ENCODE results near the gene FGF18.

Gene FGF18

DNA sequence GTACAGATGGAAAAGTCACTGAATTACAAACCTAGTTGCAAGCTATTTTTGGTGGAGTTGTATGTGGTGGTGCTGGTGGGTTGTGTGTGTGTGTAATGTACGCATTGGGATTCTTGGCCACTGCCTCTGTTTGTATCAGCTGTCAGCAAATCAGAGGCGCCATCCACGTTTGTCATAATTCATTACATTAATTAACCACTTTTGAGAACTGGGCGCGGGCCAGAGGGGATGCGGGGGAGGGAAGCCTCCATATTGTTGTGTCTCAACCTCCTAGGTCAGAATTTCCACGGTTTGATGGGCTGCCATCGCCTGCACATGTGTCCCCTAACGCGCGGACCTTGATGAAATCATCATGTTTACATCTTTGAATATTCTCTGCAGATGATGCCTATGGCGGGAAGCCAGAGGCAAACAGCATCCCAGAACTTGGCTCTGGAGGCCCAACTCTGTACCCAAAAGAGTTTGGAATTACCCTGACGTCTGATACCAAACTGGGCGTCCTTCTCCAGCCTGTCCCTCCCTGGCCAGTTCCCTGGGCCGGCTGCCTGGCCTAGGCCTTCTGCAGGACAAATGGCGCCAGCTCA is 54.9 kb downstream of the FGF18 start:
- Histone ChIP-seq H3K36me3 (ENCODE audit: insufficient read depth, low read length) (no peaks in the 10 kb centered on the region), H3K9me3 (ENCODE audit: control insufficient read depth, insufficient read depth, low read length) (no peaks in the 10 kb centered on the region; the same call in 1 of the 2 replicates), H3K4me1 (ENCODE audit: insufficient read depth, low read length) (peaks cover 12% of the 10 kb centered on the region), H3K9ac (ENCODE audit: low read depth, low read length) (no peak overlapping the region)

DNA sequence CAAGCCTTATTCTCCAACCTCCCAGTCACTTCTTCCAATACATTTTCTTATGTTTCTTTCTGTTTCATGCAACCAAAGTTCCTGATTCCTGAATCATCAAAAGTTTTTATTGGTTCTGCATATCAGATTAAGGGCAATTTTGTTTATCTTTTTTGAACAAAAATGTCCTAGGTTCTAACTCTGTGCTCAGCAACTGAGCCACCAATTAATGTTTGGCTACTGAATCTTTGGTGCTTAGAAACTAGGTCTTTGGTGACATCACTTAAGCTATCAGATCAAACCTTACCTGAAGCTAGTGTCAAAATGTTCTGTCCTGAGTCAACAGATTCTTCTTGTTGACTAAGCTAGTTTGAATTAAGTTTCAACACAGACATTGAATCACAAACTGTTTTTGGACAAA is 56.1 kb downstream of the FGF18 start:
- H3K4me1 ChIP-seq (ENCODE audit: insufficient read depth, low read length): peaks cover 14% of the 10 kb centered on the region
- no peaks in the 10 kb centered on the region for H3K36me3 ChIP-seq (ENCODE audit: insufficient read depth, low read length)
- no peaks in the 10 kb centered on the region; the same call in 1 of the 2 replicates for H3K9me3 ChIP-seq (ENCODE audit: control insufficient read depth, insufficient read depth, low read length)
- H3K9ac ChIP-seq (ENCODE audit: low read depth, low read length): no peak overlapping the region

DNA sequence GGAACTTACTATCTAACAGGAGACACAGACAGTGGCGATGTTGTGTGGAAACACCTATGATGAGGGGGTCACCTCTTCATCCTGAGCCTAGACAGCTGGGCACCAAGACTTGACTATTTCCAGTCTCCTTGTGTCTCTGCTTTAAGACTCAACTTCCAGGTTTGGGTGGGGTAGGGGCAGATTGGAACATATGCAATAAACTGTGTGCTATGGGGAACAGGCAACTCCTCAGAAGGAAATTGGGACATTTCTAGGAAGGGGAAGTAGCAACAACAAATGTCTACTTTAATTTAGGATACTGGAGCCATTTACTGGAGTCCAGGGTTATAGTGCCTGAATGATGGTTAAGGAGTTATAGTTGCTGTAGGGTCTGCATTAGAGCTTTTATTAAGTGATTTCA is 57.3 kb downstream of the FGF18 start:
- H3K36me3 ChIP-seq (ENCODE audit: insufficient read depth, low read length): no peaks in the 10 kb centered on the region
- H3K4me1 ChIP-seq (ENCODE audit: insufficient read depth, low read length): peaks cover 14% of the 10 kb centered on the region
- H3K9me3 ChIP-seq (ENCODE audit: control insufficient read depth, insufficient read depth, low read length): no peaks in the 10 kb centered on the region; the same call in 1 of the 2 replicates
- no peak overlapping the region for H3K9ac ChIP-seq (ENCODE audit: low read depth, low read length)

DNA sequence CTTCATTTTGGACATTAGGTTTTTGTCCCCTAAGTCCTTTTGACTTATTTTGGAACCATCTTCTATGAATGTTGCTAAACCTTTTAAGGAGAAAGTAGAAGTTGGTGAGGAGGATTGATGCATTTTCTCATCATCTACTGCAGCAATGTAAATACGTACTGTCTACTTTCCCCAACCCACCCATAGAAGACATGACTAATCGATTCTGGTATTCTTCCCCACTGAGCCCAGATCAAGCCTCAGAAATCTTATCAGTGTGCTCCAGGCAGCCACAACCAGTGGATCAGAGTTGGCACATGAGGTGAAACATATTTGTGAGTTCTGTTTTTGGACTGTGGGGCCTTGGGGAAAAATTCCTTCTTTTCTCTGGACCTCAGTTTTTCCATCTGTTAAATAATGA is 57.7 kb downstream of the FGF18 start:
- H3K9me3 ChIP-seq (ENCODE audit: control insufficient read depth, insufficient read depth, low read length): no peaks in the 10 kb centered on the region; the same call in 1 of the 2 replicates
- H3K4me1 ChIP-seq (ENCODE audit: insufficient read depth, low read length): peaks cover 14% of the 10 kb centered on the region
- no peak overlapping the region for H3K9ac ChIP-seq (ENCODE audit: low read depth, low read length)

DNA sequence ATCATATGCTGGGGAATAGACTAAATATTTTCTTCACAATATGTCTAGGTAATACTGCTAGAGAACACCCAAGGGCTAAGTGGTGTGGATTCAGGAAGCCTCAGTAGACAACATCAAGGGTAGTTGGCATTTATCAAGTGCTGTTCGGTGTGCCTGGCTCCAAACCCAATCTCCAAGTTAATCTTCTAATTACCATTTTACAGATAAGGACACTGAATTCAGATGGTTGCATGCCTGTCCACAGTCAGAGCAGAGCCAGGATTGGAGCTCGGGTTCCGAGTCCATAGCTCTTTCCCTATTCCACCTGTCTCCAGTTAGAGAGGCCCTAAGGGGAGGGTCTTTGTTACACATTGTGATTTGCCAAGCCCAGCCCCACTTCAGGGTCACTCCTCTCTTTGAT is 58.2 kb downstream of the FGF18 start:
- Histone ChIP-seq H3K36me3 (ENCODE audit: insufficient read depth, low read length) (no peaks in the 10 kb centered on the region), H3K9me3 (ENCODE audit: control insufficient read depth, insufficient read depth, low read length) (no peaks in the 10 kb centered on the region; the same call in 1 of the 2 replicates), H3K9ac (ENCODE audit: low read depth, low read length) (no peak overlapping the region), H3K4me1 (ENCODE audit: insufficient read depth, low read length) (peaks cover 14% of the 10 kb centered on the region)

More for the DNA sequence above, 57.7 kb downstream of the FGF18 start:
- H3K36me3 ChIP-seq (ENCODE audit: insufficient read depth, low read length): no peaks in the 10 kb centered on the region

DNA sequence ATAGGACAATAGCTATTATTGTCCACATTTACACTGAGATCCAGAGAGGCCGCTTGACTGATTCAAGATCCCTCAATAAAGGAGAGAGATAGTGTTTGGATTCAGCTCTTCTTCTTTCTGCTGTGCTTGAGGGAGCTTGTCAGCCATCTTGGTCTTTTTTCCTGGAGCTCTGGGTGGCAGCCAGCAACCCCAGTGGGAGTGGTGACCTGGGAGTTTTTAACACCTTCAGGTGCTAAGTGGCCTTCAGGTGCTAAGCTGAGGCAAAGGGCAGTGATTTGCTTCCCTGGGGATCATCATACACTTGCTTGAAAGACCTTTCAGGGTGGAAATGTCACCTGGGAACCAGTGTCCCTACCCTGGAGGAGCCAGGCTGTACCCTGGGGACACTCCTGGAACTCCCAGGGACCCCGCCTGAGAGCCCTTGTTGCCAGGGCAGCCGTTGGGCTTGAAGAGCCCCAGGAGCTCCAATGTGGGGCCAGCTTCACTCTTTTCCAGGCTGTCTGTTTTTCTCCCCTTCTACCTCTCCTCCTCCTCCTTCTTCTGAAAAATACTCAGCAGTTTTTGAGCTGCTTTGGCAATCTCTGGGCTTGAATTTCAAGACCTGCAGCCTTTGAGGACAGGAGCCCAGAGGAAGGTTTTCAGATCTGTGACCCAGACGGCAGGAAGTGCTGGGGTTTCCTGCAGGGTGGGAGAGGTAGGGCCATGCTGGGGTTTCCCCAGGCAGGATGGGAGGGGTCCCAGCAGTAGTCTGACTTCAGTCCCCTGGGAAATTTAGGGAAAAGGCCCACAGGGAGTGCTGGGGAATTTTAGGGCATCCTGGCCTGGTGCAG is 59.7 kb downstream of the FGF18 start:
- H3K9ac ChIP-seq (ENCODE audit: low read depth, low read length): no peak overlapping the region
- H3K9me3 ChIP-seq (ENCODE audit: control insufficient read depth, insufficient read depth, low read length): no peaks in the 10 kb centered on the region; the same call in 1 of the 2 replicates
- H3K36me3 ChIP-seq (ENCODE audit: insufficient read depth, low read length): no peaks in the 10 kb centered on the region
- peaks cover 14% of the 10 kb centered on the region for H3K4me1 ChIP-seq (ENCODE audit: insufficient read depth, low read length)

DNA sequence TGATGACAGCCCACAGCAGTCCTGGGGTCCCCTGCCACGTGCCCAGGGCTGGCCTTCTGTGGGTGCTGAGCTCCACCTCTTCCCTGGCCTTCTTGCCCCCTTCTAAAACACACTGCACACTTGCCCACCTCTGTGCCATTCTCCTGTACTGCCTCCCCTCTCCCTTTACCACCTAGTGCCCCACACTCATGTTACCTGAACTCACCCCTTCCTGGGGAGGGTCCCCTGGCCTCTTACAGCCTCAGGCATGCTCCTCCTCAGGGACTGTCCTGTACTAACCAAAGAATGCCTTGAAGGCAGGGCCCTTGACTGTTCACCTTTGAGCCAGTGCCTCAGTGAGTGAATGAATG is 60.3 kb downstream of the FGF18 start:
- Histone ChIP-seq H3K9ac (ENCODE audit: low read depth, low read length) (no peak overlapping the region), H3K9me3 (ENCODE audit: control insufficient read depth, insufficient read depth, low read length) (no peaks in the 10 kb centered on the region; the same call in 1 of the 2 replicates), H3K4me1 (ENCODE audit: insufficient read depth, low read length) (peaks cover 14% of the 10 kb centered on the region), H3K36me3 (ENCODE audit: insufficient read depth, low read length) (no peaks in the 10 kb centered on the region)

DNA sequence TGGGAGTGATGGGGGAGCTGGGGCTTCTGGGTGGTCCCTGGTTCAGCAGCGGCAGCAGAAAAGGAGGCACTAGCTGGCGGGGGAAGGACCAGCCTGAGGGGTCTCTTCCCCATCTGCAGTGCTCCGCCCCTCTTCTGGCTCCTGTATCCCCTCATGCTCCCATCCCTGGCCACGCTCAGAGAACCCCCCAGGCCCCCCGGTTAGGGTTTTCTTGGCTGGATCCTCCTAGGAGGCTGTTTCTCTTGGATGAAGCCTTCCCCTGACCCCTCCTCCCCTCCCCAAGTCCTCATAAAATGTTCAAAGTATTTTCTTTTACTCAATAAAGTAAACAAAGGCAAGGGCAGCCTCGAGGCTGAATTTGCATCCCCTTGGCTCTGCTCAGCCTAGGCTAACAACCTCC is 60.8 kb downstream of the FGF18 start:
- no peaks in the 10 kb centered on the region for H3K36me3 ChIP-seq (ENCODE audit: insufficient read depth, low read length)
- no peak overlapping the region for H3K9ac ChIP-seq (ENCODE audit: low read depth, low read length)
- no peaks in the 10 kb centered on the region; the same call in 1 of the 2 replicates for H3K9me3 ChIP-seq (ENCODE audit: control insufficient read depth, insufficient read depth, low read length)
- H3K4me1 ChIP-seq (ENCODE audit: insufficient read depth, low read length): peaks cover 14% of the 10 kb centered on the region

DNA sequence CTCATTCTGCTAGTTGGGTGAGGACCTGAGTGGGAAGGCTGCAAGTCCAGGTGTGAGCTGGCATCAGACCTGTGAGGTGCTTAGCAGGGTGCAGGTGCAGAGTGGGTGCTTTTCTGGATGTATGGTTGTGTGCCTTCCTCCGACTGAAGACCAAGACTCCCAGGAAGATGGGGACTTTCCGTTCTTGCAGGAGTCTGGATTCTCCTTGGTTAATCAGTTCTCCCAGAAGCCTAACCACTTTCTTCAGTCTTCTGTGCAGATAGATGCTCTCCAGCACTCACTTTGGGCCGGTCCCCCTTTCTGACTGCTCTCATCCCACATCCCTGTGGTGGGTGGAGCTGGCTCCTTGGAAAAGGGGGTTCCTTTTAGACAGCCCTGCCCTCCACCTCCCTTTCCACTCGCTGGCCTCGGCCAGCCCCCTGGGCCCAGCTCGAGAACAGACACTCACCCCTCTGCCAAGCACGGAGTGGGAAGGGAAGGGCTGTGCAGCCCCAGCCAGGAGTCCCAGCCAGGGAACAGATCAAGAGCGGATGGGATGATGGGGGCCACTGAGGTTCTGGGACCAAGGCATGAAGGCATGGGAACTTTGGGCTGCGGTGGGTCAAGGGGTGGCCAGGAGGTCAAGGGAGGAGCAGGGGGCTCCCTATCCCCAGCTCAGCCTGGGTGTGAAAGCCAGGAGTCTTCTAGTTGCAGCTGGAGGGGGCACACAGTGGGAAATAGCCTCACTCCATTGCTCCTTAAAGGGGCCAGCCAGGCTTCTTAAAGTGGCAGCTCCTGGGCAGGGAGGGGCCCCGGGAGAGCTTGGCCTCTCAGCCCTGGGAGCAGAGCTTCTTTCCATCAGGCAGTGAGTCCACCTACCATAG is 62.4 kb downstream of the FGF18 start:
- Histone ChIP-seq H3K9me3 (ENCODE audit: control insufficient read depth, insufficient read depth, low read length) (no peaks in the 10 kb centered on the region), H3K4me1 (ENCODE audit: insufficient read depth, low read length) (peaks cover 14% of the 10 kb centered on the region), H3K9ac (ENCODE audit: low read depth, low read length) (no peak overlapping the region), H3K36me3 (ENCODE audit: insufficient read depth, low read length) (no peaks in the 10 kb centered on the region)

DNA sequence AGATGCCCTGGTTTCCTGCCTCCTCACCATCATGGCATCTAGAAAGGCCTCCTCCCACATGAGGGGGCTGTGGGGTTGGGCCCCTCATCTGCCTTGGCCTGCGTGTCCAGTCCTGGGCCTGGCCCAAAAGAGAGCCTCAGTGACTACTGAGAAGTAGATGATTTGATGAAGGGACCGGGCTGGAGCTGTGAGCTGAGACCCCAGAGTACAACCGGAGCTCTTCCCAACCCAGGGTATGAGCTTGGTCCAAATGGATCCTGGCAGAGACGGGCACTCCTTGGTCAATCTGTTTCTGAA is 62.9 kb downstream of the FGF18 start:
- Histone ChIP-seq H3K9me3 (ENCODE audit: control insufficient read depth, insufficient read depth, low read length) (no peaks in the 10 kb centered on the region), H3K4me1 (ENCODE audit: insufficient read depth, low read length) (peaks cover 14% of the 10 kb centered on the region), H3K9ac (ENCODE audit: low read depth, low read length) (no peak overlapping the region), H3K36me3 (ENCODE audit: insufficient read depth, low read length) (no peaks in the 10 kb centered on the region)

DNA sequence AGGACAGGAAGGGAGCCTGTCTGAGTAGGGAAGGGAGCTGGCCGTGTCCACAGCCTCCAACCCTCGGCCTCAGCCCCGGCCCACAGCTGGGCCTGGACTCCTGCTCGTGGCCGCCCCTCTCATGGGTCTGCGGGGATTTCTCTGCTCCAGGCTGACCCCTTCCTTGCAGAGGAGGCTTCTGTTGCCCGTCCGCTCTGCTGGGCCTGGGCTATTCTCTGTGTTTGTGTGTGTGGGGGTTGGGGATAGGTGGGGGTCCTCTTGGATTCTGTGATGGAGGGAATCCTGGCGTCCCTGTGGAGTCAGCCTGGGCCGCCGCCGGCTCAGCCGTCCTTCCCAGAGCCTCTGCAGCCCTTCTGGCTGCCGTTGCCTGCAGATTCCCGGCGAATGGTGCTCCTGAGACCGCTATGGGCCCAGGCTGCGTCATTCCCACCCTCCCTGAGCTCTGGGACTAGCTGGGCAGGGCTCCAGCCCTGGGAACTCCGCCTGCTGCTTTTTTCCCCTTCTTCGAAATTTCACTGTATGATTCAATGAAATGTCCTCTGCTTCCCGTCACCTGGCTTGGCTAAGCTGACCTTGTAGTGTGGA is 64.2 kb downstream of the FGF18 start:
- H3K9ac ChIP-seq (ENCODE audit: low read depth, low read length): no peak overlapping the region
- H3K9me3 ChIP-seq (ENCODE audit: control insufficient read depth, insufficient read depth, low read length): no peaks in the 10 kb centered on the region
- H3K4me1 ChIP-seq (ENCODE audit: insufficient read depth, low read length): peaks cover 14% of the 10 kb centered on the region
- H3K36me3 ChIP-seq (ENCODE audit: insufficient read depth, low read length): no peaks in the 10 kb centered on the region

DNA sequence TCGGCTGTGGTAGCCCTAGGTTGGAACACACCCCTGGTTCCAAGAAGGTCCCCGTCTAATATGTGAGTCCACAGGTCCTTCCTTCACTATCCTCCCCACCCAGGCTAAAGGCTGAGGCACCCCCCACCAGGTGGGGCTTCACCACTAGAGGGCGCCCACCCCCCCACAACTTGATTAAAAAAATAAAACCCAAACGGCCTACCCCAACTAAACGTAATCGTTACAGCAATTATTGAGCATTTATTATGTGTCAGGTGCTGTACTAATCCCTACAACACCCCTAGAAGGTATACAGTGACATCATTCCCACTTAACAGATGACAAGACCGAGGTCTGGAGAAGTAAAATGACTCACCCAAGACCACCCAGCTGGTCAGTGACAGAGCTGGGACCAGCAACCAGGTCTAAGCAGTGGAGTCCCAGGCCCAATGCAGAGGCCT is 65.0 kb downstream of the FGF18 start:
- Histone ChIP-seq H3K9ac (ENCODE audit: low read depth, low read length) (no peak overlapping the region), H3K36me3 (ENCODE audit: insufficient read depth, low read length) (no peaks in the 10 kb centered on the region), H3K9me3 (ENCODE audit: control insufficient read depth, insufficient read depth, low read length) (no peaks in the 10 kb centered on the region), H3K4me1 (ENCODE audit: insufficient read depth, low read length) (peaks cover 7% of the 10 kb centered on the region)

DNA sequence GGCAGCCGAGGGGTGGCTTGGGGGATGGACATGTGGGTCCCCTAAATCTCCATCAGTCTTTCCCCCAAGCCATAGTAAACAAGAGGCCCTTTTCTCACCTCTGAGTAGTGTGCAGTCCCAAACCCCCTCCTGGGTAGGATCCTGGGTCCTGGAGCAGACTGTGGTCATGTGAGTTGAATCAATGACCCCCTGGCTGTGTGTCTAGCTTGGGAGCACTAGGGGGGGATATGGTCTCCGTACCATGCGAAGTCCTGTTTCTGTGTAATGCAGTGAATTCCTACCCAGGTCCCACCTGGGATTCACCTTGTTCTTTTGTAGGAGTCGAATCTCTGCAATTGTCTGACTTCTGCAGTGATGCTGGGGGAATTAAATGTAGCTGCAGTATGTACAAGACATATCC is 66.2 kb downstream of the FGF18 start:
- no peaks in the 10 kb centered on the region for H3K9me3 ChIP-seq (ENCODE audit: control insufficient read depth, insufficient read depth, low read length)
- no peaks in the 10 kb centered on the region for H3K36me3 ChIP-seq (ENCODE audit: insufficient read depth, low read length)
- no peaks in the 10 kb centered on the region; the same call in 1 of the 2 replicates for H3K4me1 ChIP-seq (ENCODE audit: insufficient read depth, low read length)
- no peak overlapping the region for H3K9ac ChIP-seq (ENCODE audit: low read depth, low read length)

DNA sequence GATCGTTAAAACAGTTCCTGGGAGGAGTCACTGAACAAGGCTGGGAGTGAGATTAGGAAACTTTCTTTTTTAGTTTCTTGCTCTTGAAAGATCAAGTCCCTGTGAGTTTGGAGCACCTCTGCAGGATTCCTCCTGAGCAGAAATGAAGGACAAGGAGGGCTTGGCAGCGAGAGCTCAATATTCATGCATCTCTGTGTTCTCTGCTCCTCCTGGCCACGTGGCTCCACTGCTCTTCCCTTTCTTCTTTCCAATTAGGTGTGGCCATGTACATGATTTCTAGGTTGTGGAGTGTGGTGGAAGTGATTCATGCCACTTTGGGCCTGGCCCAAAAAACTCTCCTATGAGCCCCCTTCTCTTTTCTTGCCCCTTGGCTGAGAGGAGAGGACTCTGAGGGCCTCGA is 67.2 kb downstream of the FGF18 start:
- Histone ChIP-seq H3K36me3 (ENCODE audit: insufficient read depth, low read length) (no peaks in the 10 kb centered on the region), H3K4me1 (ENCODE audit: insufficient read depth, low read length) (no peaks in the 10 kb centered on the region; the same call in 1 of the 2 replicates), H3K9me3 (ENCODE audit: control insufficient read depth, insufficient read depth, low read length) (no peaks in the 10 kb centered on the region), H3K9ac (ENCODE audit: low read depth, low read length) (no peak overlapping the region)

Data from ES-I3 (cell line).